HL-60/S4 treated with phorbol 12-myristate 13-acetate at 8.2 ng/mL for 4 days and 3 days (cell line): ENCODE results near the gene MYCBPAP.

Experiments used
- in situ Hi-C: fragments of 300-500 bp; cut with MboI; formaldehyde crosslinking; loops from 2 replicates; pipeline ENCODE4 v1.15.0; 2022; ENCODE audit warnings: low sequenced_read_pairs

MYCBPAP gene

DNA sequence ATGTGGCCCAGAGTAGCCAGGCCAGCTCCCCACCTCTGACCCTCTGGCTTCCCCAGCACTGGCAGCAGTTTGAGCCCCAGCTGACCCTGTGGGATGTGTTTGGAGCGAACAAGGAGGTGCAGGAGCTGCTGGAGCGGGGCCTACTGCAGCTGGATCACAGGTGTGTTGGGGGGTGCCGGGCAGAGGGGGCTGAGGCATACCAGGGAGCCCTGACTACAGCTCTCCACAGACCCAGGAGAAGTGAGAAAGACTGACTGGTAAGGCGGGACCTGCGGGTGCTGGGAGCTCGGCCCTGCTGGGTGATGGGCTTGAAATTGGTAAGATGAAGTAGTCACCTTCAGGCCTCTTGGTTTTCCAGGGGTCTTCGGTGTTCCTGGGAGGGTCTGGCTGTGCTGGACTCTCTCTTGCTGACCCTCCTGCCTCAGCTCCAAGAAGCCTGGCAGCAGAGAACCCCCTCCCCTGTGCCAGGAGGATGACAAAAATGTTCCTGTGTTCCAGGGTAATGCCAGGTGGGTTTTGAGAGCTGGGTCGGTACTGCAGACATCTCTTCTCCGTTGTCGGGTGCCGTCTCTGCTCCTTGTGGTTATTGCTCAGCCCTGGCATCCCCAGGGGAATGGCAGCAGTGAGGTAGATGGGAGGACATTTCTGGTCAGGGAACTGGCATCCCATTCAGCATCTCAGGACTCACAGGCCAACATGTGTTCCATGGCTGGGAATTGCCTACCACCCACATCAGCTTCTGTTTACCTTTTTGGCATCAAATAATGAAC lies 23.7 kb upstream of the MYCBPAP start:
- in situ Hi-C loops = no loop called here

- in situ Hi-C loops = no loop called here
Observed at GRCh38 chr17:50487213-50488096, 20.8 kb upstream of the MYCBPAP start.

DNA sequence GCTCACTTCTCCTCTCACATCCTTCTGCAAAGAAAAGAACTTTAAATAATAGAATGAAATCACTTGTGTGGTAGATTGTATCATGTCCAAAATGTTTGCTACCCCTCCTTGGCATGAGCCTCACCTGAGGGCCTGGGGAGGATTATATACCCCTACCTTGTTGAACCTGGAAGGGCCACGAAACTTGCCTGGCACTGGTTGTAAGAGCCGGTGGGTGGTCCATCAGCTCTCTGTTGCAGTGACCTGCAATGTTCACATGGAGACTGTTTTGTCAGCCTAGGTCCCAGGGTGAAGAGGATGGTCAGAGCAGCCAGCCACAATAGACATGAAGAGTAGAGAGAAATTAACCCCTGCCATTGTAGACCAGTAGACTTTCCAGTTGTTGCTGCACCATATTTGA lies 19.4 kb upstream of the MYCBPAP start:
- in situ Hi-C loops = no loop called here

- in situ Hi-C loops = no loop called here
Observed at GRCh38 chr17:50491505-50491904, 16.7 kb upstream of the MYCBPAP start.

DNA sequence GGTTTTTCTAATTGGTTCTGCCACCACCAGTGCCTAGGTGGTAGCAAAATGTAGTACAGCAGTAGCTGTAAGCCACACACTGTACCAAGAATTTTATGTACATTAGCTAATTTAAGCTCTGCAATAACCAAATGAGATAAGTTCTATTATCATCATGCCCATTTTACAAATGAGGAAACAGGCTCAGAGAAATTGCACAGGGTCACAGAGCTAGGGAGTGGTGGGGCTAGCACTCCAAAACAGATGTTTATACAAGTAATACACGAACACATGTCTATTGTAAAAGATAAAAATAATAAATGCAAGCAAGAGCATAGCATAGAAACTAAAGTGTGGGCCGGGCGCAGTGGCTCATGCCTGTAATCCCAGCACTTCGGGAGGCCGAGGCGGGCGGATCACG lies 16.0 kb upstream of the MYCBPAP start:
- in situ Hi-C loops = no loop called here

- in situ Hi-C loops = no loop called here
Observed at GRCh38 chr17:50493744-50494143, 14.5 kb upstream of the MYCBPAP start.

- in situ Hi-C loops = no loop called here
Observed at GRCh38 chr17:50495217-50495823, 12.9 kb upstream of the MYCBPAP start.

DNA sequence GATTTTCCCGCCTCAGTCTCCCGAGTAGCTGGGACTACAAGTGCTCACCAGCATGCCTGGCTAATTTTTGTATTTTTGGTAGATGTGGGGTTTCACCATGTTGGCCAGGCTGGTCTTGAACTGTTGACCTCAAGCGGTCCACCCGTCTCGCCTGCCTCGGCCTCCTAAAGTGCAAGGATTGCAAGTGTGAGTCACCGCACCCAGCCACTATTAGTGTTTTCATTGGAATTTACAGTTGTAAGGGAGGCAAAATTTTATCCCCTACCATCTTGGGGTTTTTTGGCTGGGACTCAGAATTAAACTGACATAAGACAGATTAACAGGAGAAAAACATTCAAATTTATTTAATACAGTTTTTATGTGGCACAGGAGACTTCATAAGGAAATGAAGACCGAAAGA lies 12.3 kb upstream of the MYCBPAP start:
- in situ Hi-C loops = no loop called here

- in situ Hi-C loops = no loop called here
Observed at GRCh38 chr17:50498021-50498874, 10.0 kb upstream of the MYCBPAP start.

DNA sequence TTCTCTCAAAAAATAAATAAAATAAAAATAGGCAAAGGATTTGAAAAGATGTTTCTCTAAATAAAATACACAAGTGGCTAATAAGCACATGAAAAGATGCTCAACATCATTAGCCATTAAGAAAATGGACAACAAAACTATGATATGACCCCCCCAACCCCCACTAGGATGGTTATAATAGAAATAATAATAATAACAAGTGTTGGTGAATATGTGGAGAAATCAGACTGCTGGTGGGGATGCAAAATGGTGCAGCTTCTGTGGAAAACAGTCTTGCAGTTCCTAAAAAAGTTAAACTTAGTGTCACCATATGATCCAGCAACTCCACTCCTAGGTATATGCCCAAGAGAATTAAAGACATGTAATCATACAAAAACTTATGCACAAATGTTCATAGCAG lies 9.0 kb upstream of the MYCBPAP start:
- in situ Hi-C loops = no loop called here

- in situ Hi-C loops = no loop called here
Observed at GRCh38 chr17:50499721-50500120, 8.5 kb upstream of the MYCBPAP start.

- in situ Hi-C loops = no loop called here
Observed at GRCh38 chr17:50501054-50501453, 7.2 kb upstream of the MYCBPAP start.

DNA sequence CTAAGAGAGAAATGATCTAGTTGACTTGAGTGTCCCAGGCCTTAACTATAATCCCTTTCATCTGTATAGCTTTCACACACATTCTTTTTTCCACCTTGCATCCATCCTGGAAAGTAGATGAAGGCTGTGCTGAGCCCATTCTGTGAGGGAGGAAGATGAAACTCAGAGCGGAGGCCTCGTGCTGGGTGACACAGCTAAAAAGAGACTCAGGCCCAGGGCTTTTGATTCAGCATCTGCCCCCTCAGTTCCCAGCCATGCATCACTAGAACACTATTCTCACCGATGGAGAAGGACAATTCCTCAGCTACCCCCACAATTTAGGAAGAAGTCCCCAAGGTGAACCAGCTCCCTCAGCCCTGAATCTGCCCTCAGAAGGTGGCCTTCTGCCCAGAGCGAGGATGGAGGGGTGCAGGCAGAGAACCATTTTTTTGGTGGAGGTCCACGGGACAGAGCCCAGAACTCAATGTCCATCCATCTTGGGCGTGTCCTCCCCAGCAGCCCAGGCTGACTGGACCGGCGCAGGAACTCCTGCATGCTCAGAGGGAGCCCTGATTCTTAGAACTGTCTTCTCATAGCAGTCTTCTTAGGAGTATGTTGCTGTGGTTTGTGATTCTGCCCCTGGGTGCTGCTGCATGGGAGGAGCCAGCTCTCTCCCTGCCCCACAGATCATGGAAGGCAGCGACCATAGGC lies 5.8 kb upstream of the MYCBPAP start:
- in situ Hi-C loops = no loop called here

- in situ Hi-C loops = no loop called here
Observed at GRCh38 chr17:50505591-50506130, 2.6 kb upstream of the MYCBPAP start.

- in situ Hi-C loops = no loop called here
Observed at GRCh38 chr17:50506298-50506697, 1.9 kb upstream of the MYCBPAP start.

- in situ Hi-C loops = no loop called here
Observed at GRCh38 chr17:50508573-50509460, 578 bp downstream of the MYCBPAP start.

GRCh38 chr17:50511058-50511457 lies 2.8 kb downstream of the MYCBPAP start:
- in situ Hi-C loops = no loop called here

DNA sequence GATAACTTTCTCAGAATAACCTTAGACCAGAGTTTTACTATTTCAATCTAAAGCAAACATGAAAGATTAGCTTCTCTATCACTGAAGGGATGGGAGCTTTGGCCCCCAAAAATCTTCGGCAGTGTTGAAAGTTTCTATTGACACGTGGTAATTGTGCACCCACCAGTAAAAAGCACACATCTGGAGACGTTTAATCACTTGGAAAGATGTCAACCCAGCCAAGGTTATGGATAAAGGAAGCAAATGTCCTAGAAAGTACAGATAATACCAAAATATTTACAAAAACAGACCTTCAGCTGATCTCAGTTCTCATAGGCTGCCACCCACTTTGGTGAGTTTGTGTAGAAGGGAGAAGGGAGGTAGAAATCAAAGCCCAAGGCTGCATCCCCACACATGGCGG lies 5.3 kb downstream of the MYCBPAP start:
- in situ Hi-C loops = no loop called here

DNA sequence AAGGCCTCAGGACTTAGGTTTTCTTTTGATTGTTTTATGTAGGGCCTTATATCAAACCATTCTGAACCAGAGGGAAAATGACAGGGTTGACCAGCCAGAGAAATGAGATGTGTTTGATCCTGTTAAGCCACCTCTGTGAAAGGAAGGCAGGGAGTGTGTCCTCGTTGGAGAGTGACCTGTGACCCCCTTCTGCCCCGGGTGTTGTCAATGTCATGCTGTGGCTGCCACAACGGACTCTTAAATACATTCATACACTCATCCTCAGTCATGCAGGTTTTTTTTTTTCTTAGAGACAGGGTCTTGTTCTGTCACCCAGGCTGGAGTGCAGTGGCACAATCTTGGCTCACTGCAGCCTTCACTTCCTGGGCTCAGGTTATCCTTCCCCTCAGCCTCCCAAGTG lies 6.1 kb downstream of the MYCBPAP start:
- in situ Hi-C loops = no loop called here
